HG03354 (cell line): ENCODE data around the gene YWHAE.
"Not testable (repeated sequence)": the region's sequence is repeated elsewhere in the genome, so short reads cannot be mapped to it uniquely, and the experiment has no call there.

Experiments used
- ATAC-seq: cut with Tn5 transposase; IDR thresholded peaks from one replicate; pipeline ENCODE4 v1.9.1; 2021; ENCODE audit warnings: mild to moderate bottlenecking; ENCODE audit not compliant: unreplicated experiment, poor library complexity, severe bottlenecking

Gene YWHAE

GRCh38 chr17:1377334-1377733 lies 22.7 kb downstream of the YWHAE start:
- ATAC-seq: no peak

- ATAC-seq: no peak
Observed at GRCh38 chr17:1376061-1376460, 24.0 kb downstream of the YWHAE start.

GRCh38 chr17:1375615-1376014 lies 24.4 kb downstream of the YWHAE start:
- no peak for ATAC-seq

- no peak for ATAC-seq
Observed at GRCh38 chr17:1374431-1375177, 25.4 kb downstream of the YWHAE start.

DNA sequence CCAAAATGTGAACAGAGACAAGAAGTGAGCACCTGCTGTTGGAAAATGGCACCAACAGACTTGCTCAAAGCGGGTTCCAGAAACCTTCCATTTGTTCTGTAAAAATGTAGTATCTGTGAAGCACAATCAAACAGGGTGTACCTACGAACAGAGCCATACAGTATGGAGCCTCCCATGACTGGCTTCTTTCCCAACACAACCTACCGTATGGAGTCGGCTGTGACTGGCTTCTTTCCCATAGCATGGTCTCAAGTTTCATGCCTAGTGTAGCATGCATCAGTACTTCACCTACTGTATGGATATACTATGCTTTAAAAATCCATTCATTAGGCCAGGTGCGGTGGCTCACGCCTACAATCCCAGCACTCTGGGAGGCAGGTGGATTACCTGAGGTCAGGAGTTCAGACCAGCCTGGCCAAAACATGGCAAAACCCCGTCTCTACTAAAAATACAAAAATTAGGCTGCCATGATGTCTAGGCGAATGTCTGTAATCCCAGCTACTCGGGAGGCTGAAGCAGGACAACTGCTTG lies 26.2 kb downstream of the YWHAE start:
- no peak for ATAC-seq

DNA sequence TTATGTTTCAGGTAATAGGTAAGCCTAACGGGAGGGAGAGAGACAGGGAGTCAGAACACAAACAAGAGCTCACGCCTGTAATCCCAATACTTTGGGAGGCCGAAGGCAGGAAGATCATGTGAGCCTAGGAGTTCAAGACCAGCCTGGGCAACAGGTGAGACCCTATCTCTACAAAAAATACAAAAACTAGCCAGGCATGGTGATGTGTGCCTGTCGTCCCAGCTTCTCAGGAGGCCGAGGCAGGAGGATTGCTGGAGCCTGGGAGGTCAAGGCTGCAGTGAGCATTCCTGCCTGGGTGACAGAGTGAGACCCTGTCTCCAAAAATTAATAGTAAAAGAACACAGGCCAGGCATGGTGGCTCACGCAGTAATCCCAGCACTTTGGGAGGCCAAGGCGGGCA lies 27.4 kb downstream of the YWHAE start:
- ATAC-seq: no peak

DNA sequence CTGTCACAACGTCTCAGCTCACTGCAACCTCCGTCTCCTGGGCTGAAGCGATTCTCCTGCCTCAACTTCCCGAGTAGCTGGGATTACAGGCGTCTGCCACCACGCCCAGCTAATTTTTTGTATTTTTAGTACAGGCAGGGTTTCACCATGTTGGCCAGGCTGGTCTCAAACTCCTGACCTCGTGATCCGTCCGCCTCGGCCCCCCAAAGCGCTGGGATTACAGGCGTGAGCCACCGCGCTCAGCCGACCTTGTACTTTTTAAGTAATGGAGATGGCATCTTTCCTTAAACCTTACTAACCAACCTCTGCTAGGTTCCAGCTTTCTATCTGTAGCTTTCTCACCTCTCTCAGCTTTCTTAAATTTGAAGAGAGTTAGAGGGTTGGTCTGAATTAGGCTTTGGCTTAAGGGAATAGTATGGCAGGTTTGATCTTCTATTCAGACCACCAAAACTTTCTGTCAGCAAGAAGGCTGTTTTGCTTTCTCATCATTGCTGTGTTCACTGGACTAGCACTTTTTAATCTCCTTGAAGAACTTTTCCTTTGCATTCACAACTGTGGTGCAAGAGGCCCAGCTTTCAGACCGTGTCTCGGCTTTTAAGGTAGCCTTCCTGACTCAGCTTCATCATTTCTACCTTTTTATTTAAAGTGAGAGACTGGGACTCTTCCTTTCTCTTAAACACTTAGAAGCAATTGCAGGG lies 28.0 kb downstream of the YWHAE start:
- no peak for ATAC-seq

DNA sequence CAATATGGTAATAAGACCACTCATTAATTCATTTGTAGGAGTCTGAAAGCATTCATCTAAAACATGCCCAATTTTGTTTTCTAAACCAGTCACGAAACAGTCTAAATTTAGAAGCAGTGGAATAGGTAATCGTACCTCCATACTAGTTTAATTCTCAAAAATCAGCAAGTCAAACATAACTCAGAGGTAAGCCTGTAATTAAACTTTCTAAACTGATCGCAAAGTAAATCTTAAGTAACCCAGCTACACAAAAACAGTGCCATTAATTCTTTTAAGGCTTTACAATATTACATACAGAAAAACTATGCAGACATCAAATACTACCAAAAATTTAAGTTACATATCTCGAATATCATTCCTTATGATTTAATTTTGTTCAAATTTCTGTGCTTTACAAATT lies 31.4 kb downstream of the YWHAE start:
- ATAC-seq: no peak

GRCh38 chr17:1367351-1367745 lies 32.7 kb downstream of the YWHAE start:
- ATAC-seq: no peak

GRCh38 chr17:1366234-1366633 lies 33.8 kb downstream of the YWHAE start:
- no peak for ATAC-seq

GRCh38 chr17:1365445-1366039 lies 34.5 kb downstream of the YWHAE start:
- peak; percentile 44 for ATAC-seq

DNA sequence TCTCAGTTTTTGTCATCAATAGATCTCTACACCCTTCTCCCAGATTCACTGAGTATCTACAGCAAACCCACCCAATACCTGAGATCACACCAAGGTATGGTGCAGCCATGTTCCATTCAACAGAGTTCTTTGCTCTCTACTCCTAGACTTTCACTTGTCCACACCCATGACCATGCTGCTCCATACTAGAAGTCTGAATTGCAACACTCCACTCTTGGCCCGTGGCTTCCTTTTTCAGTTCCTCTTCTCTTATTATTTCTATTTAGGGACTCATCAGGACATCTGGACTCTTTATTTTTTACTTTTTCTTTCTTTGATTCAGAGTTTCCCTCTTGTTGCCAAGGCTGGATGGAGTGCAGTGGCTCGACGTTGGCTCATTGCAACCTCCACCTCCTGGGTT lies 37.1 kb downstream of the YWHAE start:
- peak; percentile 60 for ATAC-seq

GRCh38 chr17:1362065-1362848 lies 37.8 kb downstream of the YWHAE start:
- no peak for ATAC-seq

DNA sequence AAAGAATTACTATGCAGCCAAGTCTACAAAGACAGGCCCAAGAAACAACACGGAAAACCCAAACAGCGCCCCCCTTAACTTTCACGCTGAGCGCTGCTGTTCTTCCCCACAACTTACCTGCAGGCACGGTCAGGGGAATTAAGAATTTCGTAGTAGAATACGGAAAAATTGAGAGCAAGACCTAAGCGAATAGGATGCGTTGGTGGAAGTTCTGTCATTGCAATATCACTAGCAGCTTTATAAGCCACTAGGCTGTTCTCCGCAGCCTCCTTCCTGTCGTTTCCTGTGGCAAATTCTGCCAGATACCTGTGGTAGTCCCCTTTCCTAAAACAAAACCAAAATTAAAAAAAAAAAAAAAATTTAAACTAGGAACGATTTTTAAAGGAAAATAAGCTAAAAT lies 39.0 kb downstream of the YWHAE start:
- no peak for ATAC-seq

DNA sequence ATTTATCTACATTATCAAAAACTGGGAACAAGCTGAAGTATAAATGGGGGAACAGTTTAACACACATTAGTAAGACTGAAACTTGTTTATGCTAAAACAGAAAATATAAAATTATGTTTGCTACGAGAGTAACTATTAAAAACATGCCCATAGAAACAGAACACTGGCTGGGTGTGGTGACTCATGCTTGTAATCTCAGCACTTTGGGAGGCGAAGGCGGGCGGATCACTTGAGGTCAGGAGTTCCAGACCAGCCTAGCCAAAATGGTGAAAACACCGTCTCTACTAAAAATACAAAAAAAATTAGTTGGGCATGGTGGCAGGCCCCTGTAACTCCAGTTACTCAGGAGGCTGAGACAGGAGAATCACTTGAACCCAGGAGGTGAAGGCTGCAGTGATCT lies 39.7 kb downstream of the YWHAE start:
- not testable (repeated sequence) for ATAC-seq

- no peak for ATAC-seq
Observed at GRCh38 chr17:1354030-1354429, 46.0 kb downstream of the YWHAE start.

GRCh38 chr17:1352530-1352929 lies 47.5 kb downstream of the YWHAE start:
- ATAC-seq: not testable (repeated sequence)

- ATAC-seq: no peak
Observed at GRCh38 chr17:1351971-1352370, 48.1 kb downstream of the YWHAE start.

GRCh38 chr17:1351275-1351674 lies 48.7 kb downstream of the YWHAE start:
- ATAC-seq: no peak
